GM12878 (cell line): ENCODE measurements around the gene CREB5. TPM values are rescaled to one million over a fixed set of nuclear protein-coding genes. Genes with fewer than 3 reads are reported as not detected.
A peak's percentile ranks its signal among the peaks of the same experiment; 100 is the strongest.

Source experiments
- ATAC-seq: fragments of 200-7000 bp; cut with Tn5 transposase; 3 replicates; pipeline ENCODE4 v1.9.1; 2020; ENCODE audit warnings: mild to moderate bottlenecking, moderate library complexity
- BruUV-seq: library from RNA; stranded (reverse); fragments of 400-500 nt; replicated peaks from 2 replicates; lab custom pipeline; 2021; lab: Mats Ljungman, UMichigan
- CTCF ChIA-PET: fragments of 300-600 bp; sonication (Branson Sonifier 250); formaldehyde crosslinking; extraction: SDS; loops from one replicate; lab custom pipeline; 2021; ENCODE audit warnings: inconsistent platforms; lab: Yijun Ruan, JAX
- POLR2A ChIA-PET: fragments of 350-600 bp; formaldehyde crosslinking; extraction: SDS; loops from one replicate; lab custom pipeline; 2021; ENCODE audit warnings: inconsistent platforms; lab: Charles Lee
- RAD21 ChIA-PET: fragments of 300-600 bp; sonication (Branson Sonifier 250); formaldehyde crosslinking; loops from one replicate; lab custom pipeline; 2023; ENCODE audit warnings: antibody characterized with exemption; ENCODE audit not compliant: unreplicated experiment; lab: Charles Lee
- SMC1A ChIA-PET: fragments of 300-600 bp; sonication (Branson Sonifier 250); formaldehyde crosslinking; loops from one replicate; lab custom pipeline; 2023; ENCODE audit not compliant: unreplicated experiment, uncharacterized antibody; lab: Charles Lee
- DNase-seq: peaks from one replicate; pipeline ENCODE4 v3.0.0-alpha.2; 2011; ENCODE audit warnings: low read depth, low spot score
- FAIRE-seq: peaks from 3 replicates; lab custom pipeline; 2011; peaks lifted over from hg19 to GRCh38; lab: Jason Lieb, UNC
- H2AFZ ChIP-seq: 2 replicates; pipeline ENCODE4 v1.6.0; 2011; ENCODE audit warnings: low read depth, low read length, control low read depth; ENCODE audit not compliant: control insufficient read depth
- H3K27ac ChIP-seq: 2 replicates; pipeline ENCODE4 v1.5.1; 2011; ENCODE audit warnings: control low read depth; ENCODE audit not compliant: control insufficient read depth, insufficient read depth
- H3K27me3 ChIP-seq, 2 experiments: replicated peaks in 1 of 2; 2 replicates each; pipeline versions ENCODE4 v1.6.0 to v1.6.1; 2011; ENCODE audit warnings: low read length in 1 of 2; ENCODE audit not compliant: control insufficient read depth in 2 of 2, insufficient read depth in 2 of 2
- H3K36me3 ChIP-seq, 2 experiments: 2 replicates each; pipeline ENCODE4 v1.5.1; 2011; ENCODE audit warnings: low read length in 1 of 2; ENCODE audit not compliant: control insufficient read depth in 2 of 2, insufficient read depth in 2 of 2
- H3K4me1 ChIP-seq: 2 replicates; pipeline ENCODE4 v1.6.1; 2011; ENCODE audit warnings: mild to moderate bottlenecking, low read length, moderate library complexity, mixed read lengths; ENCODE audit not compliant: control insufficient read depth, insufficient read depth
- H3K4me2 ChIP-seq: 2 replicates; pipeline ENCODE4 v1.6.0; 2011; ENCODE audit warnings: control low read depth; ENCODE audit not compliant: control insufficient read depth, insufficient read depth
- H3K4me3 ChIP-seq: fragments of 200-600 bp; sonication (generic); 2 replicates; pipeline ENCODE4 v1.5.1; 2016
- H3K79me2 ChIP-seq: 2 replicates; pipeline ENCODE4 v1.6.0; 2011; ENCODE audit warnings: low read length; ENCODE audit not compliant: control insufficient read depth, insufficient read depth
- H3K9ac ChIP-seq: 2 replicates; pipeline ENCODE4 v1.8.0; 2011; ENCODE audit warnings: low read length, control low read depth, mixed read lengths; ENCODE audit not compliant: control insufficient read depth, insufficient read depth
- H3K9me3 ChIP-seq: replicated peaks from 3 replicates; pipeline ENCODE4 v1.5.1; 2011; ENCODE audit warnings: mild to moderate bottlenecking, low read length; ENCODE audit not compliant: control insufficient read depth, insufficient read depth
- H4K20me1 ChIP-seq: 2 replicates; pipeline ENCODE4 v1.6.0; 2011; ENCODE audit not compliant: control insufficient read depth, insufficient read depth
- CBFB ChIP-seq: IDR thresholded peaks from 2 replicates; pipeline ENCODE4 v1.6.1; 2016; ENCODE audit warnings: antibody characterized with exemption, low read depth
- CHD4 ChIP-seq: fragments of 200-600 bp; sonication (generic); IDR thresholded peaks from 2 replicates; pipeline ENCODE4 v1.6.1; 2016; ENCODE audit warnings: mild to moderate bottlenecking
- EP300 ChIP-seq, 2 experiments: fragments of 150-350 bp in 1 of 2; IDR thresholded peaks; 2 replicates each; pipeline ENCODE4 v1.6.1; 2011 to 2012; ENCODE audit warnings: low read depth in 2 of 2, low read length in 2 of 2, borderline replicate concordance in 1 of 2, improper control_type of control experiment in 1 of 2, inconsistent platforms in 1 of 2; ENCODE audit not compliant: control insufficient read depth in 1 of 2
- FOS ChIP-seq: IDR thresholded peaks from 3 replicates; pipeline ENCODE4 v1.6.1; 2011; ENCODE audit warnings: borderline replicate concordance; ENCODE audit not compliant: insufficient read length; ENCODE audit errors: extremely low read depth
- GATAD2B ChIP-seq: fragments of 450-650 bp; conservative IDR thresholded peaks from 2 replicates; pipeline ENCODE4 v1.6.1; 2017; ENCODE audit warnings: low read depth, mild to moderate bottlenecking, moderate library complexity
- NFYB ChIP-seq: IDR thresholded peaks from 2 replicates; pipeline ENCODE4 v1.6.1; 2011; ENCODE audit warnings: low read depth, mild to moderate bottlenecking, low read length, improper control_type of control experiment, moderate library complexity; ENCODE audit not compliant: insufficient read depth
- NRF1 ChIP-seq: conservative IDR thresholded peaks from 2 replicates; pipeline ENCODE4 v1.6.1; 2011; ENCODE audit warnings: mild to moderate bottlenecking, low read depth, low read length, improper control_type of control experiment
- PAX5 ChIP-seq: IDR thresholded peaks from 2 replicates; pipeline ENCODE4 v1.6.1; 2011; ENCODE audit warnings: low read depth, low read length, borderline replicate concordance
- PAX8 ChIP-seq: fragments of 450-650 bp; IDR thresholded peaks from 2 replicates; pipeline ENCODE4 v1.6.1; 2017; ENCODE audit warnings: mild to moderate bottlenecking, moderate library complexity
- POLR2A ChIP-seq: IDR thresholded peaks from 2 replicates; pipeline ENCODE4 v1.6.1; 2011; ENCODE audit warnings: low read depth, mild to moderate bottlenecking, low read length
- POLR2AphosphoS5 ChIP-seq: IDR thresholded peaks from 2 replicates; pipeline ENCODE4 v1.6.1; 2011; ENCODE audit warnings: mild to moderate bottlenecking, low read length, inconsistent platforms
- RCOR1 ChIP-seq: conservative IDR thresholded peaks from 2 replicates; pipeline ENCODE4 v1.6.1; 2012; ENCODE audit warnings: low read depth, low read length, improper control_type of control experiment
- RUNX3 ChIP-seq: IDR thresholded peaks from 2 replicates; pipeline ENCODE4 v1.6.1; 2012; ENCODE audit warnings: low read length, inconsistent platforms
- SMAD1 ChIP-seq: fragments of 450-650 bp; IDR thresholded peaks from 2 replicates; pipeline ENCODE4 v1.6.1; 2018; ENCODE audit warnings: mild to moderate bottlenecking, low read depth; ENCODE audit not compliant: partially characterized antibody
- STAT1 ChIP-seq: fragments of 450-650 bp; conservative IDR thresholded peaks from 2 replicates; pipeline ENCODE4 v1.6.1; 2014; ENCODE audit warnings: antibody characterized with exemption, mild to moderate bottlenecking
- SUPT20H ChIP-seq: IDR thresholded peaks from 2 replicates; pipeline ENCODE4 v1.6.1; 2011; ENCODE audit warnings: low read depth, mild to moderate bottlenecking, low read length, moderate library complexity, borderline replicate concordance; ENCODE audit not compliant: control insufficient read depth
- ZNF207 ChIP-seq: fragments of 450-650 bp; IDR thresholded peaks from 2 replicates; pipeline ENCODE4 v1.6.1; 2014; ENCODE audit warnings: antibody characterized with exemption, mild to moderate bottlenecking, borderline replicate concordance
- whole genome bisulfite sequencing: methylation state at CpG from one replicate; pipeline ENCODE4 v1.1.6; 2016; ENCODE audit warnings: low lambda C conversion rate; ENCODE audit not compliant: insufficient replicate concordance, insufficient coverage; ENCODE audit errors: missing lambda C conversion rate; 5-methylcytosine and 5-hydroxymethylcytosine counted together
- in situ Hi-C: fragments of 300-500 bp; cut with MboI; formaldehyde crosslinking; loops from 9 replicates; pipeline ENCODE4 v1.14.3; 2018; ENCODE audit warnings: mixed read lengths
- intact Hi-C: fragments of 100-400 bp; cut with micrococcal nuclease; formaldehyde crosslinking; loops from one replicate; pipeline ENCODE4 v1.14.2; 2022; ENCODE audit not compliant: unreplicated experiment
- polyA plus RNA-seq, 11 experiments: library from polyadenylated mRNA; depleted of rRNA in 4 of 11; unstranded in 6 of 11; stranded (reverse) in 5 of 11; fragments of >200 nt; fragmentation: Nextera tagmentation in 4 of 11; fragmentation: Illumina TruSeq in 1 of 11; extraction: Ambion mirVana in 4 of 11; extraction: Trizol in 1 of 11; gene quantifications; 1 replicate in 1 of 11; 2 replicates in 10 of 11; pipeline versions ENCODE4 v1.2.1 to v1.2.3, GENCODE V29; 2011 to 2016; ENCODE audit warnings: inconsistent platforms in 2 of 11, missing spikeins in 2 of 11, low read depth in 1 of 11
- total RNA-seq, 4 experiments: library from RNA; depleted of rRNA in 3 of 4; stranded (reverse); fragments of >200 nt in 3 of 4; fragmentation: Illumina TruSeq in 1 of 4; extraction: Trizol in 1 of 4; gene quantifications; 2 replicates each; pipeline versions ENCODE4 v1.2.1 to v1.2.3, GENCODE V29; 2013 to 2021
- TF ChIP-seq, protein P1 (sequence below): fragments of 150-350 bp; IDR thresholded peaks from 2 replicates; pipeline ENCODE4 v1.6.1; 2014; ENCODE audit warnings: mild to moderate bottlenecking, low read depth, low read length
- TF ChIP-seq, protein P2 (sequence below): fragments of 450-650 bp; IDR thresholded peaks from 2 replicates; pipeline ENCODE4 v1.6.1; 2017; ENCODE audit warnings: mild to moderate bottlenecking

The CREB5 gene
- total and polyA plus RNA-seq, 10 of the 15 experiments (the other 5 are each of a cell fraction or from before 2014, with no cell fraction given) = 12.9 to 74.1 (median 53.0) TPM

DNA sequence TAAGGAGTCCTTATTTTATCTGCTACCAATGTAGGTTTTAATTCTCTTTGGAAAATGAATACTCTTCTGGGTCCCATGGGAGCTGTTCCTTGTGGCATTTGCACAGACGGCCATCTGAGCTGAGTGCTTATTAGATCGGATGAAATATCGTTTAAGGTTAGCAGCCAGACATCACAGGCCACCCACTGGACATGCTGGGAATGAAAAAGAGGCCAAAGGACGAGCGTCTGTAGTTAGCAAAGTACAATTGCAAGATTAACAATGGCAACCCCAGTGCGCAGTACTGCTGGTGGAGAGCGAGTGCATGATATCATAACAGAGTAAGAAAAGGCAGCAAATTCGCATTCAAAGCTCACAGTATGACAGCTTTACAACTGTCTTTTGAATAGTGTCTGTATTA, 28.3 kb upstream of the CREB5 start (continued):
- TF ChIP-seq EP300 (IDR thresholded peaks at IDR 0.05; ENCODE audit: borderline replicate concordance in 1 of 2, control insufficient read depth in 1 of 2, low read depth in 2 of 2, low read length in 2 of 2) (no peak), PAX8 (no peak), PAX5 (no peak), FOS (no peak), ZNF207 (no peak), SMAD1 (no peak), STAT1 (no peak), RCOR1 (no peak)
- TF ChIP-seq, protein P1, sequence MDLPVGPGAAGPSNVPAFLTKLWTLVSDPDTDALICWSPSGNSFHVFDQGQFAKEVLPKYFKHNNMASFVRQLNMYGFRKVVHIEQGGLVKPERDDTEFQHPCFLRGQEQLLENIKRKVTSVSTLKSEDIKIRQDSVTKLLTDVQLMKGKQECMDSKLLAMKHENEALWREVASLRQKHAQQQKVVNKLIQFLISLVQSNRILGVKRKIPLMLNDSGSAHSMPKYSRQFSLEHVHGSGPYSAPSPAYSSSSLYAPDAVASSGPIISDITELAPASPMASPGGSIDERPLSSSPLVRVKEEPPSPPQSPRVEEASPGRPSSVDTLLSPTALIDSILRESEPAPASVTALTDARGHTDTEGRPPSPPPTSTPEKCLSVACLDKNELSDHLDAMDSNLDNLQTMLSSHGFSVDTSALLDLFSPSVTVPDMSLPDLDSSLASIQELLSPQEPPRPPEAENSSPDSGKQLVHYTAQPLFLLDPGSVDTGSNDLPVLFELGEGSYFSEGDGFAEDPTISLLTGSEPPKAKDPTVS = no peak

DNA sequence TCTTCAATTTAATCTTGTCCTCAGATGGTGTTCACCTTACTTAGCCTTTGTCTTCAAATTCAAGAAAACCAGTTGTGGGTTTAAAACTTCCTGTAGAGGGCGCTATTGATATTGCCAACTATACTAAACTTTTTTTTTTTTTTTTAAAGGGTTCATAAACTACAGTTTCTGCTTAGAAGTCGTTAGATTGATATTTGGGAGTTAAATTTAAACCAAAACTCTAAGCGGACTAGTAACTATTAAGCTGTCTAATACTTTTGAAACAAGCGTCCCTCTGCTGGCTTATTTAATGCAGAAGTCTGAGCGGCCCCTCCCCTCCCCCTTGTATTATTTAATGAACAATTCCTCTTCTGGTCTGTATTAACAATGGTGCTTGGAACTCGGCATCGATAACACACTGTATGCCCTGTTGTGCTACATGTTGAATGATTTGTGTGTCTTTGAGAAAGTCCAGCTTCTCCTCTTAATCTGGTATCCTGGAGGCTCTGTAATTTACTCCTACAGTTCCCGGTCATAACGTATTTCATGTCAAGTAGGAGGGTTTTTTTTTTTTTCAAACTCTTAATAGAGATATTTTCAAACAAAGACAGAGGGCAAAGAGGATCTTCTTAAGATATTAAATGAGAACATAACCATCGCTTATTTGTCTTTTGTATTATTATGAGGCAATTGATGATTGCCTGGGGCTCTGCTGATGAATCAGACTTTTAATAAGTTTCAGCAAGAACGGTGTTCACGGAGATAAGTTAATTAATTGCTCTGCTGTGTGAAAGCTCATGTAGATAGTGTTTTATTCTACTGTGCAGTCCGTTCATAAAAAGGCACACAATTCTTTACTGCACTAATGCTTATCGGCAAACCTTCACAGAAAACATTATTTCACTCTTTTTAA, 22.6 kb upstream of the CREB5 start:
- SMC1A ChIA-PET = interaction anchor here (0.7 to 4.6 kb wide), 22 partner anchors 11 to 537 kb away, joined by 3 to 25 read pairs (median 3); partner anchors contain the start of gene CREB5
- CTCF ChIA-PET = interaction anchor here (0.6 to 4.0 kb wide), 23 partner anchors 8 to 717 kb away, joined by 3 to 24 read pairs (median 4); partner anchors contain the start of gene CREB5
- Histone ChIP-seq H3K4me1 (no peaks in the 10 kb centered on the region), H3K27me3 (no peaks in the 10 kb centered on the region), H2AFZ (no peak overlapping the region), H3K4me2 (no peak overlapping the region), H3K4me3 (no peak overlapping the region), H3K9me3 (no peaks in the 10 kb centered on the region), H3K79me2 (no peaks in the 10 kb centered on the region), H3K9ac (no peak overlapping the region), H4K20me1 (no peaks in the 10 kb centered on the region), H3K36me3 (no peaks in the 10 kb centered on the region), H3K27ac (no peak overlapping the region)
- 37% methylated on average over 14 of the region's 14 CpGs for WGBS
- RAD21 ChIA-PET = interaction anchor here (0.9 to 2.6 kb wide), 9 partner anchors 9 to 467 kb away, joined by 3 to 8 read pairs (median 3); partner anchors contain the start of gene CREB5
- FAIRE-seq (peak; percentile 73), ATAC-seq (peak; percentile 64), DNase-seq (no peak)
- intact Hi-C loops (loop anchor here (1.0 to 5.0 kb wide), 5 partner anchors 90 to 465 kb away; no protein-coding TSS in a partner anchor), in situ Hi-C loops (loop anchor here (10.0 kb wide), 1 partner anchor 235 kb away; no protein-coding TSS in a partner anchor)
- BruUV-seq = no TSS peak
- POLR2A ChIA-PET = interaction anchor here (0.6 to 0.7 kb wide), 3 partner anchors 154 to 532 kb away, joined by 3 to 4 read pairs (median 3); no protein-coding TSS in a partner anchor
- TF ChIP-seq RUNX3 (peak; percentile 61; the same call in 1 of the 2 replicates), SUPT20H (no peak), POLR2A (no peak), CHD4 (no peak), NRF1 (no peak), CBFB (no peak), GATAD2B (no peak), NFYB (no peak), POLR2AphosphoS5 (no peak)
- TF ChIP-seq, protein P2, sequence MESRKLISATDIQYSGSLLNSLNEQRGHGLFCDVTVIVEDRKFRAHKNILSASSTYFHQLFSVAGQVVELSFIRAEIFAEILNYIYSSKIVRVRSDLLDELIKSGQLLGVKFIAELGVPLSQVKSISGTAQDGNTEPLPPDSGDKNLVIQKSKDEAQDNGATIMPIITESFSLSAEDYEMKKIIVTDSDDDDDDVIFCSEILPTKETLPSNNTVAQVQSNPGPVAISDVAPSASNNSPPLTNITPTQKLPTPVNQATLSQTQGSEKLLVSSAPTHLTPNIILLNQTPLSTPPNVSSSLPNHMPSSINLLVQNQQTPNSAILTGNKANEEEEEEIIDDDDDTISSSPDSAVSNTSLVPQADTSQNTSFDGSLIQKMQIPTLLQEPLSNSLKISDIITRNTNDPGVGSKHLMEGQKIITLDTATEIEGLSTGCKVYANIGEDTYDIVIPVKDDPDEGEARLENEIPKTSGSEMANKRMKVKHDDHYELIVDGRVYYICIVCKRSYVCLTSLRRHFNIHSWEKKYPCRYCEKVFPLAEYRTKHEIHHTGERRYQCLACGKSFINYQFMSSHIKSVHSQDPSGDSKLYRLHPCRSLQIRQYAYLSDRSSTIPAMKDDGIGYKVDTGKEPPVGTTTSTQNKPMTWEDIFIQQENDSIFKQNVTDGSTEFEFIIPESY = no peak
